Activated T-helper 2 cell treated with anti-CD3 and anti-CD28 coated beads, Interferon-gamma antibody, Interleukin-2, Interleukin-4, amounts not matched to agents 10 μg/mL and 5 μg/mL and 100 μg/mL, durations not matched to agents 14 hours and 24 hours and 36 hours (primary cell): ENCODE measurements around the gene SLC7A8. TPM values are rescaled to one million over a fixed set of nuclear protein-coding genes. Genes with fewer than 3 reads are reported as not detected.

Source experiments
- DNase-seq: peaks from one replicate; pipeline ENCODE4 v3.0.0; 2021; ENCODE audit warnings: low spot score
- H3K27ac Mint-ChIP-seq: one replicate; pipeline ENCODE4 v1.8.0; 2021; ENCODE audit warnings: mixed read lengths
- H3K27me3 Mint-ChIP-seq: one replicate; pipeline ENCODE4 v1.8.0; 2021; ENCODE audit warnings: low read depth, mixed read lengths
- H3K36me3 Mint-ChIP-seq: one replicate; pipeline ENCODE4 v1.8.0; 2021; ENCODE audit warnings: low read depth, mixed read lengths
- H3K4me1 Mint-ChIP-seq: one replicate; pipeline ENCODE4 v1.8.0; 2021; ENCODE audit warnings: low read depth, mixed read lengths
- H3K4me3 Mint-ChIP-seq: one replicate; pipeline ENCODE4 v1.8.0; 2021; ENCODE audit warnings: low read depth, mild to moderate bottlenecking, moderate library complexity, mixed read lengths
- H3K9me3 Mint-ChIP-seq: one replicate; pipeline ENCODE4 v1.8.0; 2021; ENCODE audit warnings: mixed read lengths
- intact Hi-C: fragments of 100-400 bp; cut with micrococcal nuclease; formaldehyde crosslinking; loops from one replicate; pipeline ENCODE4 v1.15.1; 2023
- total RNA-seq: library from RNA; stranded (reverse); gene quantifications from 2 replicates; pipeline ENCODE4 v1.2.3, GENCODE V29; 2022

SLC7A8 gene
- total RNA-seq, 1 donor from 2014 or later: 5.3 TPM

DNA sequence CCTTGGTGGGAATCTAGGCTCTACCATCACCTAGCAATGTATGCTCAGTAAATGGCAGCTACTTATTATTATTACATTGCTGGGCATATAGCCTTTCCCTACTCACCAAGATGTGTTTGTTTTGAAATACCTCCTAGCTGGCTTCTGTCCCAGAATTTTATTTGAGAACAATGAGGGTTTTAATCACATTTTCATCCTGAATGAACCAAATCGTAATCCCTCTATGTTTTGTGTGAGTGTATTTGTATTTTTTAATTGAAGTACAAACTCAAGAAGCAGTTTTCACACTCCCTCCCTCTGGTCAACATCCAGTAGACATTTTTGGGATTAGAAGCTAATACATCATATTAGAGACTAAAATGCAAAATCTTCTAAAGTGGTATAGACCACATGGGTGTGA is 7.6 kb downstream of the SLC7A8 start:
- DNase-seq: no peak
- Mint-ChIP-seq H3K4me3 (no peak overlapping the region), H3K4me1 (peaks cover 9% of the 10 kb centered on the region), H3K27ac (no peak overlapping the region), H3K9me3 (no peaks in the 10 kb centered on the region), H3K27me3 (peaks cover 14% of the 10 kb centered on the region), H3K36me3 (no peaks in the 10 kb centered on the region)
- intact Hi-C loops: no loop called here

DNA sequence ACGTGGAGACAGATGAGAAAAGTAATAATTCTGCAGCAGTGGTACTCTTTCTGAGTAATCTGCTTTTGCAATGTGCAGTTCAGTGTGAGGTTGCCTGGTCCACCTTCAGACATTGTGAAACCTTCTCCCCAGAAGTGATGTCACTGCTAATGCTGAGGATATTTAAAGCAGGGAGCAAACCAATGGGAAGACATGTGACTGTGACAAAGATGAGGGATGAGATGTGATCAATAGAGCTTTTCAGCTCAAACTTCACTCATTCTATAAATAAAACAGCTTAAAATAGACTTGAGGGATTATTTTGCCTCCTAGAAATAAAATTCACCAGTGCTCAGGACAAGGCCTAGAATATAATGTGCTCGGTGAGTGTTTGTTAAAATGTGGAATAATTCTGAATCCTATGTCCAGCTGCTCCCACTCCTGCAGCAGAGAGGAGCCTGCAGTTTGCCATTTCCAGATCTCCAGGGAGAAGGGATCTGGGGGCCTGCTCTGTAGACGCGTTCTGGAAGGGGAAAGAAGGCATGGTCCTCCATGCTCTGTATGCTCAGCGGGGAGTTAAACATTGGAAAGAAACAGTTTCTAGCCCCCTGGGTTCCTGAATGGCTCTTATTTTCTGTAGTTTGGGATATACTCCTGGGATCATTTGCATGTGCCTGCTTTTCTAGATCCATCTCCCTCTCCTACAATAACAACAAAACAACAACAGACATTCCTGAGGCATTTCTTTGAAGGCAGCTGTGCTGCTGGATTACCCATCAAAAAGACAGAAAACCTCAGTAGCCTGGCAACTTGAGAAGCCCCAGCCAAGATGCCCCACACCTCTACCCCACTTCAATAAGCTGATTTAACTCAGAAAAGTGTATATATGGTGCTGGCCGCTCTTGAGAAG is 8.9 kb downstream of the SLC7A8 start:
- H3K27me3 Mint-ChIP-seq: peaks cover 8% of the 10 kb centered on the region
- no peaks in the 10 kb centered on the region for H3K9me3 Mint-ChIP-seq
- no peak overlapping the region for H3K27ac Mint-ChIP-seq
- intact Hi-C loops: no loop called here
- H3K4me1 Mint-ChIP-seq: peaks cover 5% of the 10 kb centered on the region
- no peak for DNase-seq
- H3K4me3 Mint-ChIP-seq: no peak overlapping the region
- H3K36me3 Mint-ChIP-seq: no peaks in the 10 kb centered on the region

DNA sequence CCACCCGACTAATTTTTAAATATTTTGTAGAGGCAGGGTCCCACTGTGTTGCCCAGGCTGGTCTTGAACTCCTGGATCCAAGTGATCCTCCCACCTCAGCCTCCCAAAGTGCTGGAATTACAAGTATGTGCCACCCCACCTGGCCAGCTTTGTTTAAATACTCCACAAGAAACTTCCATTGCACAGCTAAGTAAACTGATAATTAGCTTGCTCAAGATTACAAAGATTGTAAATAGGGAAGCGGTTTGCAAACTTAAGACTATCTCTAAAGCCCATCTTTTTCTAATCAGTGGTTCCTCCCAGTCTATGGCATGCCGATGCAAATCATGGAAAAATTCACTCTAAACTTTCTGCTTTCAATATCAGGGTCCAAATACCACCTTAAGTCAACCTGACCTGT is 9.7 kb downstream of the SLC7A8 start:
- no peaks in the 10 kb centered on the region for H3K36me3 Mint-ChIP-seq
- intact Hi-C loops: no loop called here
- peaks cover 2% of the 10 kb centered on the region for H3K4me1 Mint-ChIP-seq
- DNase-seq: no peak
- peaks cover 2% of the 10 kb centered on the region for H3K27me3 Mint-ChIP-seq
- H3K4me3 Mint-ChIP-seq: no peak overlapping the region
- no peaks in the 10 kb centered on the region for H3K9me3 Mint-ChIP-seq
- no peak overlapping the region for H3K27ac Mint-ChIP-seq

DNA sequence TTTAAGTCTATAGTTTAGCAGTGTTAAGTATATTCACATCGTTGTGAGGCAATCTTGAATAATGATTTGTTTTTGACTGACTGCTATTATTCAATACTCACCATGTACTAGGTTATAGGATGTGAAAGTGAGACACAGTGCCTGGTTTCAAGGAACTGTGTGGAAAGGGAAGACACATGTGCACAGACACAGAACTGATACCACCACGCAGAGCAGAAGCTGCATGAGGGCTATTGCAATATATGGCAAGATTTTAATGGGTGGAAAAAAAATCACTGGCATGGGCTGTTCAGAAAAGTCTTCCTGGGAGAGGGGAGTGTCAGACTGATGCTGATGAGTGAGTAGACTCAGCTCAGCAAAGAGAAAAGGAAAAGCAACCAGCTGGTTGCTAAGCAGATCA is 10.4 kb downstream of the SLC7A8 start:
- Mint-ChIP-seq H3K4me3 (no peak overlapping the region), H3K27me3 (peaks cover 2% of the 10 kb centered on the region), H3K36me3 (no peaks in the 10 kb centered on the region), H3K4me1 (peaks cover 2% of the 10 kb centered on the region), H3K27ac (no peak overlapping the region), H3K9me3 (no peaks in the 10 kb centered on the region)
- DNase-seq: no peak
- intact Hi-C loops: no loop called here

DNA sequence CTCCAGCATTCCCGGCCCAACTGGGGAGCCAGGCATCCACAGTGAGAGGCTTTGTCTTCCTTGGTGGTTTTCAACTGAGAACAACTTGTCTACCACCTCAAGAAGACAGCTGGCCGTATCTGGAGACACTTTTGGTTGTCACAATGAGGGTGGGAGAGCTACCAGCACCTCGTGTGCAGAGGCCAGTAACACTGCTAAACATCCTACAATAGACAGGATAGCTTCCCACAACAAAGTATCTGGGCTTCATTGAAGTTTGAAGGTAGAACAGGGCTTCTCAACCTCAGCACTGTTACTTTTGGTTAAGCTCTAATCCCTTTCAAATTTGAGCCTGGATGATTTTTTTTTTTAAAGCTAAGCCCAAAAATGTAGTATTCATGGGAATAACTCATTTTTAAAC is 10.9 kb downstream of the SLC7A8 start:
- DNase-seq: no peak
- intact Hi-C loops: no loop called here
- peaks cover 2% of the 10 kb centered on the region for H3K27me3 Mint-ChIP-seq
- no peak overlapping the region for H3K4me3 Mint-ChIP-seq
- H3K36me3 Mint-ChIP-seq: no peaks in the 10 kb centered on the region
- no peaks in the 10 kb centered on the region for H3K9me3 Mint-ChIP-seq
- no peak overlapping the region for H3K27ac Mint-ChIP-seq
- H3K4me1 Mint-ChIP-seq: peaks cover 2% of the 10 kb centered on the region

DNA sequence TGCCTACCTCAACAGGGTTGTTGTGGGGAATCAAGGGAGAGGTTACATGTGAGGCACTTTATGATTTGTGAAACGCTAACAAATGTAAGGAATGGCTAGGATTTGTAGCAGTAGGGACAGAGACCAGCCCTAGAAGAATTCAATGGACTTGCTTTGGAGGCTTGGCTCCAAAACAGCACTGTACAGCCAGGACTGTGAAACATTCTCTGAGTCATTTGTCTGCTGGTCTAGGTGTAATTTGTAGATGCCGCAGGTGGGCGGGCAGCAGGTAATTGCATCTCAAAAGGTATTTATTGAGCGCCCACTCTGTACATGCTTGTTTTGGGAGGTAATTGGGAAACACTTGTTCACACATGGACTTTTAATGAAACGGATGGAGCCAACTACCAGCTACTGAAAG is 11.4 kb downstream of the SLC7A8 start:
- intact Hi-C loops: no loop called here
- H3K9me3 Mint-ChIP-seq: no peaks in the 10 kb centered on the region
- DNase-seq: no peak
- peaks cover 2% of the 10 kb centered on the region for H3K27me3 Mint-ChIP-seq
- no peak overlapping the region for H3K27ac Mint-ChIP-seq
- H3K4me1 Mint-ChIP-seq: no peaks in the 10 kb centered on the region
- no peaks in the 10 kb centered on the region for H3K36me3 Mint-ChIP-seq
- no peak overlapping the region for H3K4me3 Mint-ChIP-seq

DNA sequence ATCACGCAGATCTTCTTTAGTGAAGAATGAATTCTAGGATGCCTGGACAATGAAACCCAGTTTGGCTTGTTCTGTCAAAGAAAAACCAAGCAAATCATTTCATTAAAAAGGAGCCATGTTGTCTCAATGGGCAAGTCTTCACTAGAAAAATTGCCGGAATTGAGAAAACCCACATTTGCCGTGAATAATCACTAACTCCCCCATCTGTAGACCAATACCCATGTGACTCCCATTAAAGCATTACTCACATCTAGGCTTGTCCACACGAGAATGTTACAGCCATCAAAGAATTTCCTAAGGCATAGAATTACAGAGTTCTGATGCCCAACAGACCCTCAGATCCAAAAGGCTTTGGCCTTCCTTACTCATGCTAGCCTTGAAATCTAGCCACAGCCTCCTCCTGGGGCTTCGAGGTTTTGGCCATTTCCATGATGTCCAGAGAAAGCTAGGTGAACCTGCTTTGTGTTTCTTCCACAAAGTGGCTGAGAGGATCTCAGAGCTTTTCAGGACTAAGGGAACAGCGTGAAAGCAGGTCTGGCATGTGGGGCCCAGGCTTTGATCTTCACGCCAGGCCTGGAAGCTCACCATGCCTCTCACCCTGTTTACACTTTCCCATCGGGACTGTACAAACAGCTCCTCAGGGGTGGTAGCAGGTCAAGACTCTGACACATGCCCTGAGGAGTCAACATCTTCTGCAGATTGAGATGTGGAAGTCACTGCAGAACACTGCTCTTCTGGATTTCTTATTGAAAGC is 12.1 kb downstream of the SLC7A8 start:
- H3K36me3 Mint-ChIP-seq: no peaks in the 10 kb centered on the region
- H3K4me1 Mint-ChIP-seq: no peaks in the 10 kb centered on the region

DNA sequence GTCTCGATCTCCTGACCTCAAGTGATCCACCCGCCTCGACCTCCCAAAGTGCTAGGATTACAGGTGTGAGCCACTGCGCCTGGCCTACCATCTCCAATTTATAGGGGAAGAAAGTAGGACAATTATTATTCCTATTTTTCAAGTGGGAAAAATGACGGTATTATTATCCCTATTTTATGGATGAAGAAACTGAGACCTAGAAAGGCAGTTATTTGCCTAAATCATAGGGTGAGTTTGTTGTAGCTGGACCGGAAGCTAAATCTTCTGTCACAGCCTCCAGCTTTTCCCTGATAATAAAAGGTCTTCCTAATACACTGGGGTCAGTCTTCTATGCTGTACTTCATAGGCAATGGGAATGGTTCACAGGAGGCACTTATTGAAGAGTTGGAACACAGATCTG is 13.8 kb downstream of the SLC7A8 start:
- no peak overlapping the region for H3K4me3 Mint-ChIP-seq
- intact Hi-C loops: no loop called here
- peaks cover 2% of the 10 kb centered on the region for H3K27me3 Mint-ChIP-seq
- H3K27ac Mint-ChIP-seq: no peak overlapping the region
- H3K36me3 Mint-ChIP-seq: no peaks in the 10 kb centered on the region
- DNase-seq: no peak
- H3K9me3 Mint-ChIP-seq: no peaks in the 10 kb centered on the region
- H3K4me1 Mint-ChIP-seq: no peaks in the 10 kb centered on the region

More for the DNA sequence above, 12.1 kb downstream of the SLC7A8 start:
- H3K4me3 Mint-ChIP-seq: no peak overlapping the region
- H3K9me3 Mint-ChIP-seq: no peaks in the 10 kb centered on the region
- no peak overlapping the region for H3K27ac Mint-ChIP-seq
- H3K27me3 Mint-ChIP-seq: peaks cover 2% of the 10 kb centered on the region
- no peak for DNase-seq
- intact Hi-C loops: no loop called here

DNA sequence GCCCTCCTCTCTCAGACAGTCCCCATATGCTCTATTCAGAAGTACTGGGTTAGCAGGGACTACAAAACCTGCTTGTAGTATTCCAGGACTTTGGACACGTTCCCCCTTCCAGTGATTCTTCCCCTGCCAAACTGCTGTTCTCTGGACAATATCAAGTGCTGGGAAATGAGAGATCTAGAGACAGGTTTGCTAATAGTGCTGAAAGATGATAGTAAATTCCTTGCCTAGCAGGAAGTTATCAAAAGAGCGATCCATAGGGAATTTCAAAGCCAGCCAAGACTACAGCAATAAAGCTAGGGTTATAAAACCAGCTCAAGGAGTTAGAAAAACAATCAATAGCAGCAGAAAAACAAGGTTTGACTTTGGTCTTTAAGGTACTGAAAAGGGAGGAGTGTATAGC is 15.2 kb downstream of the SLC7A8 start:
- Mint-ChIP-seq H3K36me3 (no peaks in the 10 kb centered on the region), H3K4me3 (no peak overlapping the region)

DNA sequence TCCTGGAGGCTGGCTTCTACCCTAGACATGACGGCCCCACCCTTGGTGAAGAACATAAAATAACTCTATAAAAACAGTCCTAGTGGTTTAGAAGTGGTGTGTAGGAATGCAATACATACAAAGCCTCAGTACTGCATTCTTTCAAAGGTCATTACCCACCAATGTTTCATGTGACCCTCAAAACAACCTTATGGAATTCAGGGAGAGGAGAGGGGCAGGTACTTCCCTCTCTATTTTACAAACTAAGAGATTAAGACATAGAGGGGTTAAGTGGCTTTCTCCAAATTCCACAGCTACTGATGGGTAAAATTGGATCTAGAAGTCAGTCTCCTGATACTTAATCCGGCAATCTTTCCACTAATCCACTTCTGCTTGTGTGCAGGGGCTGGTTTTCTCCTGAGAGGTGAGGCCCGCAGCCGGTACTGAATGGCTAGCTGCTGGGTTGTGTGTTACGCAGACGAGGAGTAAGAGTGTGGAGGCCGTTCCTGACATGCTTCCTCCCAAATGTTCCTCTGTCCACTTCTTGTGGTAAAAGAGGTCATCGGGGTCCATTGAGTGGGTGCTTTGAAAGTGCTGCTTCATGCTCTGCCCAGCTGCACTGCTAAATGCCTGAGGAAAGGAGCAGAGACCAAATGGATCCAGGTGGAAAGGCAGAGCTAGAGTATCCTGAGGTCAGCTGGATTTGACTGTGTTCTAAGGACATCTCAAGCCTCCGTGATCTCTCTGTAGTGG is 16.2 kb downstream of the SLC7A8 start:
- no peak for DNase-seq
- H3K4me1 Mint-ChIP-seq: no peaks in the 10 kb centered on the region
- H3K27ac Mint-ChIP-seq: no peak overlapping the region
- no peak overlapping the region for H3K4me3 Mint-ChIP-seq
- no peaks in the 10 kb centered on the region for H3K9me3 Mint-ChIP-seq
- no peaks in the 10 kb centered on the region for H3K36me3 Mint-ChIP-seq
- intact Hi-C loops: no loop called here
- no peaks in the 10 kb centered on the region for H3K27me3 Mint-ChIP-seq

More for the DNA sequence above, 15.2 kb downstream of the SLC7A8 start:
- Mint-ChIP-seq H3K9me3 (no peaks in the 10 kb centered on the region), H3K27ac (no peak overlapping the region), H3K4me1 (no peaks in the 10 kb centered on the region), H3K27me3 (peaks cover 2% of the 10 kb centered on the region)
- intact Hi-C loops: no loop called here
- no peak for DNase-seq

DNA sequence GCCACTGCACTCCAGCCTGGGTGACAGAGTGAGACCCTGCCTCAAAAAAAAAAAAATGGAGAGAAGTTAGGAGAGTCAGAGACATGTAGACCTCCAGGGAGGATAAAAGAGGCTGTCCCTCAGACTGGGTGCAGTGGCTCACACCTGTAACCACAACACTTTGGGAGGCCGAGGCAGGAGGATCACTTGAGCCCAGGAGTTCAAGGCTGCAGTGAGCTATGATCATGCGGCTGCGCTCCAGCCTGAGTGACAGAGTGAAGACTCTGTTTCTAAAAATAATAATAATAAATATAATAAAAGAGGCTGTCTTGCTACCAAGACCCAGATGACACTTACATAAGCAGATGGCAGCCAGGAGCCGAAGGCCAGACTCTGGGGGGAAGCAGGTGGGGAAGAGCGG is 18.5 kb downstream of the SLC7A8 start:
- Mint-ChIP-seq H3K4me1 (peaks cover 3% of the 10 kb centered on the region), H3K4me3 (no peak overlapping the region), H3K27me3 (no peaks in the 10 kb centered on the region), H3K27ac (no peak overlapping the region), H3K9me3 (no peaks in the 10 kb centered on the region), H3K36me3 (no peaks in the 10 kb centered on the region)
- intact Hi-C loops: no loop called here
- DNase-seq: no peak

DNA sequence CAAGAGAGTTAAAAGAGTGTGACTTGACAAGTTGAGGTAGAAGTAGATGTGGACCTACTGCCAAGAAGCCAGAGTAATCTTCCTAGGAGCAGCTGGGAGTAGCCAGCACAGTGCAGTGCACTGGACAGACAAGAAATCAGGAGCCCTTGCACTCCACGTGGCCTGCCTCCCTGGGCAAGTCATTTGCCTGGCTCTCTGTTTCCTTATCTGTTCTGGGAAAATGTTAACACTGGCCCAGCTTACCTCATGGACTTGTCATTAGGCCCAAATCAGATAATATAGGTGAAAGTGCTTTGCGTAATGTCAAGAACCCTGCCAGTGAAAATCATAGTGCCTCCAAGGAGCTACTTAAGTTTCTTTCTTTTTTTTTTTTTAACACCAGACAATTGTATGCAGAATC is 19.2 kb downstream of the SLC7A8 start:
- intact Hi-C loops: no loop called here
- DNase-seq: no peak
- Mint-ChIP-seq H3K4me3 (no peak overlapping the region), H3K9me3 (no peaks in the 10 kb centered on the region), H3K4me1 (peaks cover 3% of the 10 kb centered on the region), H3K27me3 (no peaks in the 10 kb centered on the region), H3K27ac (no peak overlapping the region), H3K36me3 (no peaks in the 10 kb centered on the region)

DNA sequence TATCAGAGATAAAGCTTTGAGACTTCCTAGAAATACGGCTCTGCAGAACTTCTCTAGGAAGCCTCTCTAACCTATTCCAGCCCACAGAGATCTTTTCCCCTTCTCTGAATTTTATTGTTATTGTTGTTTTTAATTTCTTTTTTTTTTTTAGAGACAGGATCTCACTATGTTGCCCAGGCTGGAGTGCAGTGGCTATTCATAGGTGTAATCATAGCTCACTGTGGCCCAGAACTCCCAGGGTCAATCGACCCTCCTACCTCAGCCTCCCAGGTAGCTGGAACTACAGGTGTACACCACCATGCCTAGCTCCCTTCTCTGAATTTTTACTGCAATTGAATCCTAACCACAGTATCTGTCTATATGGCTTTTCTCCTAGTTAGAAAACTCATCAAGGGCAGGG is 19.6 kb downstream of the SLC7A8 start:
- Mint-ChIP-seq H3K4me1 (peaks cover 3% of the 10 kb centered on the region), H3K27me3 (no peaks in the 10 kb centered on the region), H3K36me3 (no peaks in the 10 kb centered on the region), H3K9me3 (no peaks in the 10 kb centered on the region), H3K4me3 (no peak overlapping the region), H3K27ac (no peak overlapping the region)
- DNase-seq: no peak
- intact Hi-C loops: no loop called here
